ENCODE results near the gene TXNRD3.

DNA sequence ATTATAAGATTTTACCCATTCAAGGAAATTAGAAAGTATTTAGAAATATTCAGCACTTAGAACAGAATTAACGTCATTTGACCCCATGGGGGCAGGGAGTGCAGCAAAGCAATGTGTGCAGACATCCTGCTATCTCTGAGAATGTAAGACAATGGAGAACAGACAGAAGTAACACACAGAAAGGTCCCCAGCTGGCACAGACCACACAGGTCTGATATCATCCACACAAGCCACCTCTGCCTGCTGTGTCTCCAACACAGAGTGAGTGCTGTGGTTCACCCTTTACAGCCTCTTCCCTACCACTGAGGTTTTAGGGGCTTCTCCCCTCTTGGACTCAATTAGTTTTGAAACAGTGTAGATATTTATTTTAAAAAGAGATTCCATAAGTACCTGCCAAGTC, 16.1 kb downstream of the TXNRD3 start:
- TF ChIP-seq, protein P1, sequence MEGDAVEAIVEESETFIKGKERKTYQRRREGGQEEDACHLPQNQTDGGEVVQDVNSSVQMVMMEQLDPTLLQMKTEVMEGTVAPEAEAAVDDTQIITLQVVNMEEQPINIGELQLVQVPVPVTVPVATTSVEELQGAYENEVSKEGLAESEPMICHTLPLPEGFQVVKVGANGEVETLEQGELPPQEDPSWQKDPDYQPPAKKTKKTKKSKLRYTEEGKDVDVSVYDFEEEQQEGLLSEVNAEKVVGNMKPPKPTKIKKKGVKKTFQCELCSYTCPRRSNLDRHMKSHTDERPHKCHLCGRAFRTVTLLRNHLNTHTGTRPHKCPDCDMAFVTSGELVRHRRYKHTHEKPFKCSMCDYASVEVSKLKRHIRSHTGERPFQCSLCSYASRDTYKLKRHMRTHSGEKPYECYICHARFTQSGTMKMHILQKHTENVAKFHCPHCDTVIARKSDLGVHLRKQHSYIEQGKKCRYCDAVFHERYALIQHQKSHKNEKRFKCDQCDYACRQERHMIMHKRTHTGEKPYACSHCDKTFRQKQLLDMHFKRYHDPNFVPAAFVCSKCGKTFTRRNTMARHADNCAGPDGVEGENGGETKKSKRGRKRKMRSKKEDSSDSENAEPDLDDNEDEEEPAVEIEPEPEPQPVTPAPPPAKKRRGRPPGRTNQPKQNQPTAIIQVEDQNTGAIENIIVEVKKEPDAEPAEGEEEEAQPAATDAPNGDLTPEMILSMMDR (IDR thresholded peaks at IDR 0.05): no peak
- TF ChIP-seq POLR2A (IDR thresholded peaks at IDR 0.05): no peak
